COR-L47 (cell line): ENCODE results near the gene RBKS.

ENCODE experiments used
- DNase-seq: peaks from one replicate; lab custom pipeline; 2025; lab: John Stamatoyannopoulos, UW

Gene RBKS

GRCh38 chr2:27734305-27734704, 155.9 kb downstream of the RBKS start:
- no peak for DNase-seq
